ENCODE results near the gene COL4A6. TPM values are rescaled to one million over a fixed set of nuclear protein-coding genes. Genes with fewer than 3 reads are reported as not detected.

COL4A6 gene
- polyA plus RNA-seq, 3 donors = not detected

GRCh38 chrX:108304210-108304609, 134.0 kb downstream of the COL4A6 start:
- intact Hi-C loops (cut with micrococcal nuclease) = no loop called here
- H3K9me3 ChIP-seq (replicated peaks in 1 of 2; ENCODE audit: control insufficient read depth in 1 of 2, insufficient read depth in 1 of 2, low read length in 2 of 2) = no peaks in the 10 kb centered on the region
- no peaks in the 10 kb centered on the region for H3K4me1 ChIP-seq (ENCODE audit: control insufficient read depth in 1 of 2, insufficient read depth in 2 of 2, low read length in 2 of 2)
- Mint-ChIP-seq H3K27ac (no peak overlapping the region), H3K36me3 (no peaks in the 10 kb centered on the region), H3K4me3 (no peak overlapping the region), H3K27me3 (ENCODE audit: low read depth in 3 of 3) (peaks cover 0 to 2% (median 0%) of the 10 kb centered on the region in 3 donors), H3K9me3 (no peaks in the 10 kb centered on the region), H3K4me1 (peaks cover 5% of the 10 kb centered on the region)
- no peak overlapping the region for H3K4me3 ChIP-seq (replicated peaks in 1 of 3; ENCODE audit: low read depth in 2 of 3, low read length in 3 of 3)
- H4K20me1 ChIP-seq (ENCODE audit: insufficient read depth, low read length) = no peaks in the 10 kb centered on the region
- H3K9ac ChIP-seq (ENCODE audit: insufficient read depth, low read length, poor library complexity, severe bottlenecking) = no peak overlapping the region
- H2AFZ ChIP-seq (ENCODE audit: insufficient read depth, low read depth, low read length, poor library complexity, severe bottlenecking) = no peak overlapping the region
- H3K36me3 ChIP-seq (replicated peaks in 1 of 2; ENCODE audit: control insufficient read depth in 1 of 2, insufficient read depth in 2 of 2, low read length in 2 of 2) = no peaks in the 10 kb centered on the region
- H3K4me2 ChIP-seq (replicated peaks; ENCODE audit: extremely low read depth, low read length, poor library complexity, severe bottlenecking) = no peak overlapping the region
- no peak overlapping the region for H3K27ac ChIP-seq (ENCODE audit: low read depth in 1 of 2, low read length in 2 of 2)
- no peak for DNase-seq
- no CpG with 5 or more reads among the region's 5 CpGs for WGBS (ENCODE audit: insufficient coverage)
- H3K79me2 ChIP-seq (ENCODE audit: insufficient read depth, low read length) = no peaks in the 10 kb centered on the region
- H3K27me3 ChIP-seq (ENCODE audit: control insufficient read depth in 2 of 2, insufficient read depth in 2 of 2, low read length in 2 of 2) = no peaks in the 10 kb centered on the region
- TF ChIP-seq CTCF (IDR thresholded peaks at IDR 0.05) = no peak

GRCh38 chrX:108303682-108304081, 134.5 kb downstream of the COL4A6 start:
- H3K36me3 Mint-ChIP-seq = no peaks in the 10 kb centered on the region
- no peaks in the 10 kb centered on the region for H3K9me3 ChIP-seq (replicated peaks in 1 of 2; ENCODE audit: control insufficient read depth in 1 of 2, insufficient read depth in 1 of 2, low read length in 2 of 2)
- peaks cover 5% of the 10 kb centered on the region for H3K4me1 Mint-ChIP-seq
- no peaks in the 10 kb centered on the region for H3K27me3 ChIP-seq (ENCODE audit: control insufficient read depth in 2 of 2, insufficient read depth in 2 of 2, low read length in 2 of 2)
- H3K4me1 ChIP-seq (ENCODE audit: control insufficient read depth in 1 of 2, insufficient read depth in 2 of 2, low read length in 2 of 2) = no peaks in the 10 kb centered on the region
- no peak for DNase-seq
- no peak overlapping the region for H3K27ac Mint-ChIP-seq
- H3K4me3 ChIP-seq (replicated peaks in 1 of 3; ENCODE audit: low read depth in 2 of 3, low read length in 3 of 3) = no peak overlapping the region
- H3K79me2 ChIP-seq (ENCODE audit: insufficient read depth, low read length) = no peaks in the 10 kb centered on the region
- no peaks in the 10 kb centered on the region for H3K9me3 Mint-ChIP-seq
- H3K27me3 Mint-ChIP-seq (ENCODE audit: low read depth in 3 of 3) = peaks cover 0 to 2% (median 0%) of the 10 kb centered on the region in 3 donors
- H2AFZ ChIP-seq (ENCODE audit: insufficient read depth, low read depth, low read length, poor library complexity, severe bottlenecking) = no peak overlapping the region
- H3K4me2 ChIP-seq (replicated peaks; ENCODE audit: extremely low read depth, low read length, poor library complexity, severe bottlenecking) = no peak overlapping the region
- H4K20me1 ChIP-seq (ENCODE audit: insufficient read depth, low read length) = no peaks in the 10 kb centered on the region
- no peak overlapping the region for H3K27ac ChIP-seq (ENCODE audit: low read depth in 1 of 2, low read length in 2 of 2)
- WGBS (ENCODE audit: insufficient coverage) = no CpG with 5 or more reads among the region's 2 CpGs
- intact Hi-C loops (cut with micrococcal nuclease) = no loop called here
- no peak overlapping the region for H3K4me3 Mint-ChIP-seq
- H3K36me3 ChIP-seq (replicated peaks in 1 of 2; ENCODE audit: control insufficient read depth in 1 of 2, insufficient read depth in 2 of 2, low read length in 2 of 2) = no peaks in the 10 kb centered on the region
- H3K9ac ChIP-seq (ENCODE audit: insufficient read depth, low read length, poor library complexity, severe bottlenecking) = no peak overlapping the region
- no peak for TF ChIP-seq CTCF (IDR thresholded peaks at IDR 0.05)

Measured in CD14-positive monocyte (primary cell).